ENCODE data around the gene ADK.
"Not testable (repeated sequence)": the region's sequence is repeated elsewhere in the genome, so short reads cannot be mapped to it uniquely, and the experiment has no call there.

The ADK gene

GRCh38 chr10:74146980-74147379, 4.0 kb upstream of the ADK start:
- not testable (repeated sequence) for DNase-seq

GRCh38 chr10:74150204-74150989, 624 bp upstream of the ADK start, which contains the start of gene AP3M1:
TSS of gene AP3M1 (minus strand) at chr10:74150828. CDS start at chr10:74138379, 12,449 bp downstream.
- peak; percentile 47 for DNase-seq

- DNase-seq, result no peak
Observed at GRCh38 chr10:74151879-74152722, 1.1 kb downstream of the ADK start.

- no peak for DNase-seq
Observed at GRCh38 chr10:74153123-74153522, 2.1 kb downstream of the ADK start.

- no peak for DNase-seq
Observed at GRCh38 chr10:74153676-74154075, 2.7 kb downstream of the ADK start.

- no peak for DNase-seq
Observed at GRCh38 chr10:74156919-74157289, 5.9 kb downstream of the ADK start.

GRCh38 chr10:74160013-74160412, 9.0 kb downstream of the ADK start:
- no peak for DNase-seq

GRCh38 chr10:74163319-74164068, 12.5 kb downstream of the ADK start:
- no peak for DNase-seq

GRCh38 chr10:74164716-74165529, 13.9 kb downstream of the ADK start:
- DNase-seq, result no peak

- no peak for DNase-seq
Observed at GRCh38 chr10:74165530-74165901, 14.5 kb downstream of the ADK start.

GRCh38 chr10:74167443-74167842, 16.4 kb downstream of the ADK start:
- DNase-seq, result no peak

- DNase-seq, result no peak
Observed at GRCh38 chr10:74171625-74172024, 20.6 kb downstream of the ADK start.

GRCh38 chr10:74174521-74174920, 23.5 kb downstream of the ADK start:
- DNase-seq, result no peak

- no peak for DNase-seq
Observed at GRCh38 chr10:74175510-74176379, 24.7 kb downstream of the ADK start.

GRCh38 chr10:74176380-74177139, 25.5 kb downstream of the ADK start:
- peak; percentile 97 for DNase-seq

- peak; percentile 28 for DNase-seq
Observed at GRCh38 chr10:74177140-74177677, 26.2 kb downstream of the ADK start.

GRCh38 chr10:74178042-74178791, 27.2 kb downstream of the ADK start:
- DNase-seq, result no peak

GRCh38 chr10:74179111-74179710, 28.2 kb downstream of the ADK start:
- no peak for DNase-seq

GRCh38 chr10:74186678-74187077, 35.7 kb downstream of the ADK start:
- DNase-seq, result no peak
